IMR-90 (cell line): Measurements from ENCODE around the gene MAP3K19. TPM values are rescaled to one million over a fixed set of nuclear protein-coding genes. Genes with fewer than 3 reads are reported as not detected.
A peak's percentile ranks its signal among the peaks of the same experiment; 100 is the strongest.

Source experiments
- ATAC-seq: fragments of 200-7000 bp; cut with Tn5 transposase; 2 replicates; pipeline ENCODE4 v1.9.1; 2020; ENCODE audit warnings: low read depth, mild to moderate bottlenecking, moderate library complexity
- BruUV-seq: library from RNA; stranded (reverse); fragments of 400-500 nt; replicated peaks from 2 replicates; lab custom pipeline; 2021; lab: Mats Ljungman, UMichigan
- CTCF ChIA-PET: fragments of 300-600 bp; formaldehyde crosslinking; extraction: SDS; loops from one replicate; lab custom pipeline; 2021; ENCODE audit warnings: antibody characterized with exemption; lab: Yijun Ruan, JAX
- POLR2A ChIA-PET: fragments of 300-600 bp; sonication (Branson Sonifier 250); formaldehyde crosslinking; loops from one replicate; lab custom pipeline; 2022; ENCODE audit warnings: antibody characterized with exemption; ENCODE audit not compliant: unreplicated experiment; lab: Charles Lee
- DNase-seq: peaks from one replicate; pipeline ENCODE4 v3.0.0; 2013
- H2AFZ ChIP-seq: replicated peaks from 2 replicates; pipeline ENCODE3; 2013; ENCODE audit warnings: low read length, mild to moderate bottlenecking; ENCODE audit not compliant: poor library complexity
- H2AK5ac ChIP-seq: 2 replicates; pipeline ENCODE4 v1.6.1; 2013; ENCODE audit warnings: low read depth, low read length, inconsistent platforms
- H2AK9ac ChIP-seq: replicated peaks from 2 replicates; pipeline ENCODE3; 2013; ENCODE audit warnings: mild to moderate bottlenecking, low read depth, low read length, moderate library complexity; ENCODE audit not compliant: poor library complexity
- H2BK120ac ChIP-seq: 2 replicates; pipeline ENCODE4 v1.6.1; 2013; ENCODE audit warnings: low read depth, low read length, inconsistent platforms
- H2BK15ac ChIP-seq: 3 replicates; pipeline ENCODE4 v1.6.1; 2013; ENCODE audit warnings: low read depth, low read length, inconsistent platforms
- H2BK20ac ChIP-seq: 2 replicates; pipeline ENCODE4 v1.6.1; 2013; ENCODE audit warnings: low read depth, mild to moderate bottlenecking, inconsistent platforms, low read length, moderate library complexity
- H2BK5ac ChIP-seq: 2 replicates; pipeline ENCODE4 v1.6.1; 2013; ENCODE audit warnings: mild to moderate bottlenecking, low read depth, low read length, inconsistent platforms; ENCODE audit not compliant: poor library complexity, severe bottlenecking
- H3K14ac ChIP-seq: replicated peaks from 2 replicates; pipeline ENCODE4 v1.6.1; 2013; ENCODE audit warnings: low read depth, low read length, inconsistent platforms
- H3K18ac ChIP-seq: 2 replicates; pipeline ENCODE4 v1.6.1; 2013; ENCODE audit warnings: low read depth, low read length, control low read depth
- H3K23ac ChIP-seq: 2 replicates; pipeline ENCODE4 v1.6.1; 2013; ENCODE audit warnings: low read depth, low read length, inconsistent platforms
- H3K27ac ChIP-seq: 2 replicates; pipeline ENCODE4 v1.5.1; 2013; ENCODE audit warnings: mild to moderate bottlenecking, control low read depth, low read length; ENCODE audit not compliant: insufficient read depth
- H3K27me3 ChIP-seq: 2 replicates; pipeline ENCODE4 v1.6.1; 2013; ENCODE audit warnings: low read length; ENCODE audit not compliant: control insufficient read depth, insufficient read depth
- H3K36me3 ChIP-seq: 2 replicates; pipeline ENCODE4 v1.6.1; 2013; ENCODE audit warnings: low read length, mixed read lengths; ENCODE audit not compliant: control insufficient read depth, insufficient read depth
- H3K4ac ChIP-seq: 2 replicates; pipeline ENCODE4 v1.6.1; 2013; ENCODE audit warnings: low read depth, low read length, inconsistent platforms
- H3K4me1 ChIP-seq: 2 replicates; pipeline ENCODE4 v1.6.1; 2013; ENCODE audit warnings: low read length, mixed read lengths; ENCODE audit not compliant: control insufficient read depth, insufficient read depth
- H3K4me2 ChIP-seq: 2 replicates; pipeline ENCODE4 v1.6.1; 2013; ENCODE audit warnings: low read depth, mild to moderate bottlenecking, control low read depth, low read length, moderate library complexity
- H3K4me3 ChIP-seq: 2 replicates; pipeline ENCODE4 v1.5.1; 2013; ENCODE audit warnings: low read depth, mild to moderate bottlenecking, control low read depth, low read length, moderate library complexity; ENCODE audit not compliant: insufficient read depth
- H3K56ac ChIP-seq: 2 replicates; pipeline ENCODE4 v1.6.1; 2013; ENCODE audit warnings: low read length, inconsistent platforms; ENCODE audit not compliant: insufficient read depth; ENCODE audit errors: extremely low read depth
- H3K79me1 ChIP-seq, 2 experiments: 2 replicates each; pipeline ENCODE4 v1.6.1; 2013; ENCODE audit warnings: low read length in 2 of 2, inconsistent platforms in 1 of 2, low read depth in 1 of 2
- H3K9ac ChIP-seq: 2 replicates; pipeline ENCODE4 v1.6.1; 2013; ENCODE audit warnings: low read depth, low read length, control low read depth
- H3K9me1 ChIP-seq: 2 replicates; pipeline ENCODE4 v1.6.1; 2013; ENCODE audit warnings: low read length, inconsistent platforms; ENCODE audit not compliant: insufficient read depth
- H3K9me3 ChIP-seq: 2 replicates; pipeline ENCODE4 v1.6.1; 2013; ENCODE audit warnings: low read length; ENCODE audit not compliant: control insufficient read depth, insufficient read depth
- H4K20me1 ChIP-seq: 2 replicates; pipeline ENCODE4 v1.6.1; 2013; ENCODE audit warnings: low read length, inconsistent platforms; ENCODE audit not compliant: insufficient read depth
- H4K5ac ChIP-seq: 2 replicates; pipeline ENCODE4 v1.6.1; 2013; ENCODE audit warnings: mild to moderate bottlenecking, low read depth, low read length, control low read depth
- H4K8ac ChIP-seq, 2 experiments: 2 replicates each; pipeline ENCODE4 v1.6.1; 2013; ENCODE audit warnings: low read depth in 2 of 2, low read length in 2 of 2, control low read depth in 1 of 2, inconsistent platforms in 1 of 2
- H4K91ac ChIP-seq: 2 replicates; pipeline ENCODE4 v1.6.1; 2013; ENCODE audit warnings: low read depth, low read length, inconsistent platforms; ENCODE audit not compliant: insufficient read depth
- BHLHE40 ChIP-seq: fragments of 150-350 bp; IDR thresholded peaks from 2 replicates; pipeline ENCODE4 v1.6.1; 2016; ENCODE audit warnings: mild to moderate bottlenecking, low read depth, low read length
- CEBPB ChIP-seq: IDR thresholded peaks from 2 replicates; pipeline ENCODE4 v1.6.1; 2012; ENCODE audit warnings: low read depth, low read length, improper control_type of control experiment
- CHD1 ChIP-seq: IDR thresholded peaks from 2 replicates; pipeline ENCODE4 v1.6.1; 2012; ENCODE audit warnings: low read depth, low read length, improper control_type of control experiment
- CTCF ChIP-seq: conservative IDR thresholded peaks from 2 replicates; pipeline ENCODE4 v1.5.1; 2012; ENCODE audit warnings: mild to moderate bottlenecking, low read depth, low read length, improper control_type of control experiment
- ELK1 ChIP-seq: fragments of 150-350 bp; IDR thresholded peaks from 2 replicates; pipeline ENCODE4 v1.6.1; 2016; ENCODE audit warnings: low read depth, mild to moderate bottlenecking, low read length, moderate library complexity, borderline replicate concordance
- FOS ChIP-seq: fragments of 150-350 bp; IDR thresholded peaks from 2 replicates; pipeline ENCODE4 v1.6.1; 2016; ENCODE audit warnings: low read depth, low read length
- MAFK ChIP-seq: IDR thresholded peaks from 2 replicates; pipeline ENCODE4 v1.6.1; 2012; ENCODE audit warnings: low read depth, low read length, improper control_type of control experiment
- MAZ ChIP-seq: IDR thresholded peaks from 2 replicates; pipeline ENCODE4 v1.6.1; 2012; ENCODE audit warnings: low read depth, mild to moderate bottlenecking, low read length, improper control_type of control experiment, moderate library complexity, borderline replicate concordance
- MXI1 ChIP-seq: IDR thresholded peaks from 2 replicates; pipeline ENCODE4 v1.6.1; 2012; ENCODE audit warnings: low read depth, mild to moderate bottlenecking, low read length, moderate library complexity, borderline replicate concordance
- NFE2L2 ChIP-seq: fragments of 150-350 bp; IDR thresholded peaks from 2 replicates; pipeline ENCODE4 v1.6.1; 2016; ENCODE audit warnings: low read depth, mild to moderate bottlenecking, low read length
- POLR2A ChIP-seq: IDR thresholded peaks from 2 replicates; pipeline ENCODE4 v1.6.1; 2012; ENCODE audit warnings: mild to moderate bottlenecking, low read depth, low read length
- RAD21 ChIP-seq: IDR thresholded peaks from 2 replicates; pipeline ENCODE4 v1.6.1; 2012; ENCODE audit warnings: low read length, improper control_type of control experiment
- RCOR1 ChIP-seq: IDR thresholded peaks from 2 replicates; pipeline ENCODE4 v1.6.1; 2012; ENCODE audit warnings: mild to moderate bottlenecking, low read length, improper control_type of control experiment; ENCODE audit not compliant: insufficient replicate concordance
- RFX5 ChIP-seq: IDR thresholded peaks from 2 replicates; pipeline ENCODE4 v1.8.0; 2012; ENCODE audit warnings: low read depth, mild to moderate bottlenecking, low read length, moderate library complexity
- SMC3 ChIP-seq: fragments of 150-350 bp; IDR thresholded peaks from 2 replicates; pipeline ENCODE4 v1.6.1; 2016; ENCODE audit warnings: low read depth, mild to moderate bottlenecking, antibody characterized with exemption, low read length, moderate library complexity
- USF2 ChIP-seq: fragments of 150-350 bp; IDR thresholded peaks from 2 replicates; pipeline ENCODE4 v1.6.1; 2017; ENCODE audit warnings: mild to moderate bottlenecking, antibody characterized with exemption, low read length, low read depth
- WGBS, 2 experiments: methylation state at CpG; one replicate each; pipeline versions ENCODE4 v1.1.5 to v1.1.7; 2013; ENCODE audit warnings: missing lambda C conversion rate in 2 of 2; ENCODE audit not compliant: insufficient read length in 1 of 2; ENCODE audit errors: extremely low coverage in 2 of 2; 5-methylcytosine and 5-hydroxymethylcytosine counted together
- dilution Hi-C: fragments of 300-500 bp; cut with HindIII; formaldehyde crosslinking; loops from one replicate; pipeline ENCODE4 v1.14.3; 2018; ENCODE audit warnings: low sequenced_read_pairs; ENCODE audit not compliant: unreplicated experiment
- in situ Hi-C: fragments of 300-500 bp; cut with MboI; formaldehyde crosslinking; loops from 3 replicates; pipeline ENCODE4 v1.14.3; 2019; ENCODE audit warnings: low sequenced_read_pairs, inconsistent platforms, mixed read lengths
- intact Hi-C: fragments of 100-400 bp; cut with micrococcal nuclease; formaldehyde crosslinking; loops from 2 replicates; pipeline ENCODE4 v1.10.0; 2022
- polyA plus RNA-seq, 3 experiments: library from polyadenylated mRNA; depleted of rRNA; stranded (reverse); fragments of >200 nt; gene quantifications; 2 replicates each; pipeline ENCODE4 v1.2.3, GENCODE V29; 2012; ENCODE audit warnings: low replicate concordance in 1 of 3
- total RNA-seq: library from RNA; depleted of rRNA; stranded (reverse); fragments of >200 nt; gene quantifications from 2 replicates; pipeline ENCODE4 v1.2.3, GENCODE V29; 2012

Gene MAP3K19
- total and polyA plus RNA-seq, 2 of the 4 experiments (the other 2 are of a cell fraction), result not detected

- H3K14ac ChIP-seq, result peak overlapping the region; percentile 81
- H3K4ac ChIP-seq, result peak overlapping the region; percentile 31; the same call in 1 of the 2 replicates
- H4K8ac ChIP-seq, result peak overlapping the region in 1 of 2 experiments; percentile 23; a peak in 2 of 4 replicates
- no peak overlapping the region for H2BK120ac ChIP-seq
- intact Hi-C loops (loop anchor here (5.0 kb wide), 2 partner anchors 44 to 689 kb away; partner anchors contain the start of gene UBXN4), in situ Hi-C loops (no loop called here), dilution Hi-C loops (no loop called here)
- H3K18ac ChIP-seq, result no peak overlapping the region
- no peak overlapping the region for H4K5ac ChIP-seq
- H2BK20ac ChIP-seq, result no peak overlapping the region
- no peaks in the 10 kb centered on the region; the same call in 1 of the 2 replicates for H3K4me1 ChIP-seq
- WGBS, 2 experiments, result no CpG with 5 or more reads among the region's 15 CpGs
- H2BK5ac ChIP-seq, result peak overlapping the region; percentile 34
- H2AFZ ChIP-seq, result no peak overlapping the region
- no peaks in the 10 kb centered on the region for H3K9me3 ChIP-seq
- H3K56ac ChIP-seq, result peak overlapping the region; percentile 69
- H4K91ac ChIP-seq, result no peak overlapping the region
- no peak overlapping the region for H2BK15ac ChIP-seq
- ATAC-seq (peak; percentile 8; the same call in 1 of the 2 replicates), DNase-seq (no peak)
- peak overlapping the region; percentile 71 for H3K4me3 ChIP-seq
- 0 out of 2 replicates have a peak overlapping the region, but pooled peaks have one; percentile 16 for H2AK5ac ChIP-seq
- ChIA-PET CTCF (no interaction called here), POLR2A (interaction anchor here (0.6 kb wide), 1 partner anchor 653 kb away, joined by 19 read pairs; no protein-coding TSS in a partner anchor)
- H3K27ac ChIP-seq, result peak overlapping the region; percentile 82
- peaks cover 2% of the 10 kb centered on the region; the same call in 1 of the 2 replicates for H3K36me3 ChIP-seq
- TF ChIP-seq MXI1 (no peak), MAZ (no peak), BHLHE40 (no peak), MAFK (no peak), RFX5 (no peak), SMC3 (no peak), RCOR1 (no peak), USF2 (no peak), POLR2A (no peak), CHD1 (no peak), FOS (no peak), CEBPB (no peak), NFE2L2 (no peak), ELK1 (no peak), RAD21 (no peak), CTCF (no peak)
- peak overlapping the region; percentile 81 for H3K4me2 ChIP-seq
- peak overlapping the region; percentile 86 for H3K23ac ChIP-seq
- peaks cover 4% of the 10 kb centered on the region; the same call in 1 of the 2 replicates for H4K20me1 ChIP-seq
- peak overlapping the region; percentile 95 for H3K9ac ChIP-seq
- no peaks in the 10 kb centered on the region for H3K27me3 ChIP-seq
- no peaks in the 10 kb centered on the region for H3K9me1 ChIP-seq
- peak overlapping the region; percentile 33 for H2AK9ac ChIP-seq
- no TSS peak for BruUV-seq
- H3K79me1 ChIP-seq, result peaks cover 8 to 28% of the 10 kb centered on the region in 2 experiments
Measured at GRCh38 chr2:135052997-135053474, 5.8 kb upstream of the MAP3K19 start.
